Inferior parietal cortex (tissue), 1 donor: ENCODE measurements around the gene PDZRN4.

Experiments used
- DNase-seq: peaks from one replicate; pipeline ENCODE4 v3.0.0-alpha.2; 2016; ENCODE audit errors: extremely low spot score

PDZRN4 gene

DNA sequence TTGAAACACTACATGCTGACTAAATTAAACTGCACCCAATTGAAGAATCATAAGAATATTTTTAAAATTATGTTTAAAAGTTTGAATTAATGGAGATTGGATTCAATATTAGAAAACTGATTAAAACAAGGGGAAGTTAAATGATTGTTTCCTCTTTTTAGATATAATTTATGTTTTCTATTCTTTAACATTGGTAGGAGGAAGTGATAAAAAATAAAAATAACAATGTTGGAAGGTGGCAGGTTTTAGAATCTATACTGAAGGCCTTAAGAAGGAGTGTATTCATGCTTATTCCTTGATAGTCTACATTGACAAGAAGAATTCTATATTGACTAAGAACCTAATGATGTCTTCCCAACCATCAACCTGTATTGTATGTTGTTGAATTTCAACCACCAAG, 168.1 kb downstream of the PDZRN4 start:
- no peak for DNase-seq

GRCh38 chr12:41361738-41362137, 173.6 kb downstream of the PDZRN4 start:
- no peak for DNase-seq

- DNase-seq, result no peak
Measured at GRCh38 chr12:41362510-41362909, 174.4 kb downstream of the PDZRN4 start.

- no peak for DNase-seq
Measured at GRCh38 chr12:41362931-41363330, 174.8 kb downstream of the PDZRN4 start.

DNA sequence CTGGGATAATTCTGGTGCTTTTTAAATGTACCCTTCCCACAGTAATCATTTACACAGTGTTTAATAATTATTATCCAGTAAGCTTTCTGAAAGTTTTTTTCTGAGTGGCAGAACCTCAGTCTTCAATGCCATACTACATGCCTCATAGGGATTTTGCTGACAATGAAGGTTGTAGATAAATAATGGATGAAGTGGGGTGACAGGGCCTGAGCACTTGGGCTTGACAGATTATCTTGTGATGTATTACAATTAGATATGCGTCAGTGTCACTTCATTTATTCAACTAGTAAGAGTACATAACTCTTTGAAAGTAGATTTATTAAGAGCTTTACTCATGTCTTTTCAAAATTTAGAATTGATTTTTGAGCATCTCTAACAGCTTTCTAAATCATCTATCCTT, 176.1 kb downstream of the PDZRN4 start:
- no peak for DNase-seq

- DNase-seq, result no peak
Measured at GRCh38 chr12:41365653-41366171, 177.6 kb downstream of the PDZRN4 start.

DNA sequence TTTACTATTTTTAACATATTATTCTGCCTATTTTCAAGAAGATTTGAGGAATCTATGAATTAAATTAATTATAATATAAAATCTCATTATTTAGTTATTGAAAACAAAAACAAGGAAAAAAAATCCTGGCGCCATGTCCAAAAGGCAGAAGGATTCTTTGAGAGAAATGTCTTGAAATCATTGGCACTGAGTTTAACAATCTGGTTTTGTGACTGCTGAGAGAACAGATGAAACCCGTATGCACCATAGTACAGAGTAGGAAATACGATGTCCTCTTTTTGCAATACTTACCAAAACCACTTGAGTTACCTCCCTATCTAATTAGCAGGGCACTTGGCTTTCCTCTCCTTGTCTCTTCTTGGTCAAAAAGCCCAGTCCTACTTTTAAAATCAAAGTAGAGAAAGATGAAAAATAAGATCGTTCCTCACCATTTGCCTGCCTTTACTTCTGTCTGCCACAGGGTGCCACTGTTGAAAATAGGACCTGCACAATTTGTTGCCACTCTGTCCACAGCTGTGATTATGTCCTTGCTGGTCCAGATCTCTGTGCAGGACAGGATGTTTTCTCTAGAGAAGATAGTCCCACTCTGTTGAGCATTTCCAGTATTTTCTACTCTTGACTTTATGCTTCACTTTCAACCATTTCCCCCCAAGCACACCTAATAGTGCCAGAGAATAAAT, 179.7 kb downstream of the PDZRN4 start:
- DNase-seq, result no peak

DNA sequence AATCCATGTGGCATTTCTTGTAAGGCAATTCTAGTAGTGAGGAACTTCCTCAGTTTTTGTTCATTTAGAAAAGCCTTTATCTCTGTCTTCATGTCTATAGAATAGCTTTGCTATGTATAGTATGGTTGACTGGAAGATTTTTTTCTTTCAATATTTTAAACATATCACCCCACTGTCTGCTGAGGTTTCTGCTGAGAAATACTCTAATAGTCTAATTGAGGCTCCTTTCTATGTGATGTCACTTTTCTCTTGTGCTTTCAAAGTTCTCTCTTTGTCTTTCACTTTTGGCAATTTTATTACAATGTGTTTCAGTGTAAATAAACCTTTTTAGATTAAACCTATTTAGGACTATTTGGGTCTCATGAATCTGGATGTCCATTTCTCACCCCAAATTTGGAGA, 192.8 kb downstream of the PDZRN4 start:
- no peak for DNase-seq

DNA sequence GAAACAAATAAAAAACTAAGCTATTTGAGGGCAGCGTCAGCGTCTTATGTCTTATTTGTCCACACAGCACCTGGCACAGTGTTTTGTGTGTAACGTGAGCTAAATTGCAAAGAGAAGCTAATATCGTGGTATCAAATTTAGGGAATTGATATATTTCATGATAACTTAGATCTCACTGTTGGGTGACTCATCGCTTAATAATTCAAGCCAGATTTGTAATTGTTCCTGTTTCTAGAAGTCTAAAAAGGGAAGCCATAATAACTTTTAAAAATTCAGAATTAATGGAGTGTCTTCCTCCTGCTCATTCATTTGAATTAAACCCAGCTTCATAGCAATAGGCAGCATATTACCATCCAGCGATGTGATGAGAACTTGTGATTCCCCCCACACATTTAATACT, 214.7 kb downstream of the PDZRN4 start:
- no peak for DNase-seq

- DNase-seq, result peak; percentile 34
Measured at GRCh38 chr12:41407232-41407799, 219.2 kb downstream of the PDZRN4 start.

- DNase-seq, result no peak
Measured at GRCh38 chr12:41409628-41410027, 221.5 kb downstream of the PDZRN4 start.

GRCh38 chr12:41418586-41418985, 230.5 kb downstream of the PDZRN4 start:
- no peak for DNase-seq

- DNase-seq, result no peak
Measured at GRCh38 chr12:41419131-41419893, 231.2 kb downstream of the PDZRN4 start.

- no peak for DNase-seq
Measured at GRCh38 chr12:41424651-41425050, 236.5 kb downstream of the PDZRN4 start.

DNA sequence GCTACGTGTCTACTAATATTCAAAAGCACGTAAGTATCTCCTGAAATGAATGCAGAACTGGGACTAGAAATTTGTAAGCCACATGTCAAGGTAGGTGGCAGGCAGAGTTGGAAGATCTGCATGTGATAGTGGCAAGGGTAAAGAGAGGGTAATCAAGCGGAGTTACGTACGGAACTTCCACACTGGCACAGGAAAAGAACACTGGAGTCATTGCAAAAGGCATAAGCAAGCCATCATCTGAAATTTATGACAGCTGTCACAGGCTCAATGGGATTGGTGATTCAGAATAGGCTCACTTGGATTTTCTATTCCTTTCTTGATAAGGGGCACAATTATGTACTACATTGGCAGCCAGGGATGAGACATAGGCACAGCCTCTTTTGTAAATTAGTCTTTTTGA, 245.3 kb downstream of the PDZRN4 start:
- DNase-seq, result no peak

- no peak for DNase-seq
Measured at GRCh38 chr12:41436076-41436475, 248.0 kb downstream of the PDZRN4 start.

- DNase-seq, result peak; percentile 44
Measured at GRCh38 chr12:41437563-41437962, 249.4 kb downstream of the PDZRN4 start.

DNA sequence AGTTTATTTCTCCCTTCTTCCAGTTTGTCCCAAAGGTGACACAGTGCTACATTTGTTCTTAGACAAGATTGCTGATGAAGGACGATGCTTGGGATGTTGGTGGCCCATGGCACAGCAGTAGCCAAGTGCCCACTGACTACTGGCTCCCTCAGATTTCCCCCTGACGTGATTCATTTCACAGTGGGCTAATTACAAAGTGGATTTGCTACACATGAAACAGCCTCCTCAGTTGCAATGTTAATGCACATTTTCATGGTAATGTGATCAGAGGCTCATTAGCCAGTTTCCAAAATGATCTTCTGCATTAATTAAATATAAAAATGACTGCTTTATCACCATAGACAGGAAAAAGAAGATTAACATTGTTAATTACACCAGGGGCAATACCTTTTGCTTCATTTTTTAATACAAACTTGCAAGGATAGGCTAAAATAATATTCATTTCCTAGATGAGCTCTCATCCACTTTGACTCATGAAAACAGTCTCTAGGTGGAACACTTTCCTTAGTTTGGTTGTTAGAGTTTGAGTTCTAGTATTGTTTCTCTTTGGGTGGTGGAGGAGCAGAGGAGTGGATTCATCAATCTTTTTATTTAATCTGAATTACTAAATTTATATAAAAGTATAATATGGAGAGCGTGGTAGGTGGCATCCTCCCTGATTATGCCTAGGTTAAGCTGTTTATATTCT, 250.9 kb downstream of the PDZRN4 start:
- DNase-seq, result no peak

GRCh38 chr12:41439801-41440200, 251.7 kb downstream of the PDZRN4 start:
- DNase-seq, result no peak

DNA sequence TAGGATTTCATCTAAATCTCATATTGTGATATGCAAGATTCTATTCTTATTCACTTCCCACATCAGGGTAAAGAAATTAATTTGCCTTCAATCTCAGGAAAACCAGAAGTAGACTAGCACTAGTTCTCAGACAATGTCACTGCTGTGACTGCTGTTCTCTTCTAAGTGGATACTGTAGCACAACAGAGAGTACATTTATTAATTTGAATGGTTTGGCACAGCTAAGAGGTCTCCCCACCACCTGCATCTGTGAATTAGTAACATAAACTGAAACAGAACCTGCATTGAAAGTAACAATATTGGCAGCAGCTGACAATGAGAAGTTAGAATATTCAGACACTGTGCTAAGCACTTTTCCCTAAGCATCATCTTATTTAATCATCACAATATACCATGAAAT, 253.1 kb downstream of the PDZRN4 start:
- DNase-seq, result no peak

DNA sequence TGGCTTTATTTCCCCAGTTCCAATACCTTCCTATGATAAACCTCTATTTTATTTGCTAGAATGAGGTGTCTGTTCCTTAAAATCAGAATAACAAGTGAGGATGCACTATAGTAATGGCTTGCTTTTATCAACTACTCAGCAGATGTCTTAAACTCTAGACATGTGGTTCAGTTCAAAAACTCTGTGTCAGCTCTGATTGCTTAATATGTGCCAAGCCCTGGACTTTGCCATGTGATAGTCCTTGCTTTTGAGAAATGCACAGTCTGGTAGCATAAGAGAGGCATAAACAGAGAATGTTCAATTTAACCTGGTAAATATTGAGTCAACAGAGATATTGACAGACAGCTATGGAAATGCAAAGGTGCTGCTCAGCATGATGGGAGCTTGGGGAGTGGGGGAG, 254.8 kb downstream of the PDZRN4 start:
- no peak for DNase-seq

- no peak for DNase-seq
Measured at GRCh38 chr12:41443690-41444089, 255.6 kb downstream of the PDZRN4 start.
